Effector memory CD4-positive, alpha-beta T cell (primary cell): ENCODE results near the gene NACC2.

Source experiments
- DNase-seq, 3 donors: peaks; one replicate each; pipeline ENCODE4 v3.0.0-alpha.2; 2020
- H3K27ac ChIP-seq: 2 replicates; pipeline ENCODE4 v1.7.0; 2013; ENCODE audit warnings: mild to moderate bottlenecking, low read length, moderate library complexity; ENCODE audit not compliant: insufficient read depth, poor library complexity, severe bottlenecking
- H3K27me3 ChIP-seq: replicated peaks from 2 replicates; pipeline ENCODE4 v1.7.0; 2013; ENCODE audit warnings: mild to moderate bottlenecking, low read length; ENCODE audit not compliant: insufficient read depth, control insufficient read depth, poor library complexity, severe bottlenecking
- H3K36me3 ChIP-seq: 2 replicates; pipeline ENCODE4 v1.7.0; 2013; ENCODE audit warnings: mild to moderate bottlenecking, low read length, moderate library complexity; ENCODE audit not compliant: control insufficient read depth, insufficient read depth
- H3K4me1 ChIP-seq: 2 replicates; pipeline ENCODE4 v1.7.0; 2013; ENCODE audit warnings: low read length, mild to moderate bottlenecking; ENCODE audit not compliant: control insufficient read depth, insufficient read depth, poor library complexity, severe bottlenecking
- H3K4me3 ChIP-seq: 2 replicates; pipeline ENCODE4 v1.7.0; 2013; ENCODE audit warnings: low read length, low read depth, mild to moderate bottlenecking; ENCODE audit not compliant: insufficient read depth, poor library complexity, severe bottlenecking
- H3K9me3 ChIP-seq: 2 replicates; pipeline ENCODE4 v1.7.0; 2013; ENCODE audit warnings: mild to moderate bottlenecking, low read length, moderate library complexity; ENCODE audit not compliant: control insufficient read depth

Gene NACC2

GRCh38 chr9:136056546-136057235 lies 38.4 kb downstream of the NACC2 start:
- H3K27ac ChIP-seq = no peak overlapping the region
- DNase-seq = no peak
- no peak overlapping the region for H3K4me3 ChIP-seq
- H3K4me1 ChIP-seq = peaks cover 14% of the 10 kb centered on the region
- no peaks in the 10 kb centered on the region for H3K36me3 ChIP-seq
- H3K27me3 ChIP-seq = peaks cover 7% of the 10 kb centered on the region
- H3K9me3 ChIP-seq = no peaks in the 10 kb centered on the region

- no peak for DNase-seq
- peaks cover 19% of the 10 kb centered on the region for H3K4me1 ChIP-seq
- no peaks in the 10 kb centered on the region for H3K36me3 ChIP-seq
- H3K27ac ChIP-seq = no peak overlapping the region
- H3K9me3 ChIP-seq = no peaks in the 10 kb centered on the region
- H3K27me3 ChIP-seq = peaks cover 15% of the 10 kb centered on the region
- no peak overlapping the region for H3K4me3 ChIP-seq
These were observed 39.2 kb downstream of the NACC2 start for GRCh38 chr9:136055715-136056545.

DNA sequence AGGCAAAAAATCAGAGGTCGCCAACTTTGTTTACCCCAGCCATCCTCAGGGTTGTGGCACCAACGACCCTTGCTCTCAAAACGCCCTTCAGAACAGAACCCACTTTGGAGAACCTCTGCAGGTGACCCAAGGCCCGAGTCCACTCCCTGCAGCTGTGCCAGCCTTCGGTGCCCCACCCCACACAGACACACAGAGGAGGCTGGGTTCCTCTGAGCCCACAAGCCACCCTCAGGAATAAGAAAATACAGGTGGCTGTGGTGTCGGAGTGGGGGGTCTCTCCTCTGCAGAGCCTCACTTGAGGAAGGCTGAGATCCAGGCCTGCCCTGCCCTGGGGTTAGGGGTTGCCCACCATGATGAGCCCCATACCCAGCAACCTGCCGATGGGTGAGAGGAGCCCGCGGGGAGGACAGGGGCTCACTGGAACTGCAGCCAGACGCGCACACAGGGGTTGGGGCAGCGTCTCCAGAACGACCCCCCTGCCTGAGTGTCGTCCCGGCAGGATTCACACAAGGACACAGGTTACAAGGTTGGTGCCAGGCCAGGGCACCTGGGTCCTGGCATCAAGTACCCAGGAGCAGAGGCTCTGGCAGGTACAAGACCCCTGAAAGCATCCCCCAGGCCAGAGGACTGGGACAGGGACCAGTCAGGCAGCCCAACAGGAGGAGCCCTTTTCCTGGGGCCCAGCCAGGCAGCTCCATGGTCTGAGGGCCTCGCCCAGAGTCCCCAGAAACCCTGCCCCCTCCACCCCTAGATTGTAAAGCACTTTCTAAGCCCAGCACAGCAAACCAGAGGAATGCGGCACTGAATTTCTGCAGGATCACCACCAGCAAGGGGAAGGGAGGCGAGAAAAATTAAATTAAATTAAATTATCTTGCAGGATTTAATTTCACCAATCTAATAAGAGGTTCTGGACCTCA lies 40.0 kb downstream of the NACC2 start:
- no peak overlapping the region for H3K27ac ChIP-seq
- H3K27me3 ChIP-seq = peaks cover 16% of the 10 kb centered on the region
- H3K36me3 ChIP-seq = no peaks in the 10 kb centered on the region
- peaks cover 20% of the 10 kb centered on the region for H3K4me1 ChIP-seq
- no peaks in the 10 kb centered on the region for H3K9me3 ChIP-seq
- DNase-seq = no peak
- H3K4me3 ChIP-seq = no peak overlapping the region

DNA sequence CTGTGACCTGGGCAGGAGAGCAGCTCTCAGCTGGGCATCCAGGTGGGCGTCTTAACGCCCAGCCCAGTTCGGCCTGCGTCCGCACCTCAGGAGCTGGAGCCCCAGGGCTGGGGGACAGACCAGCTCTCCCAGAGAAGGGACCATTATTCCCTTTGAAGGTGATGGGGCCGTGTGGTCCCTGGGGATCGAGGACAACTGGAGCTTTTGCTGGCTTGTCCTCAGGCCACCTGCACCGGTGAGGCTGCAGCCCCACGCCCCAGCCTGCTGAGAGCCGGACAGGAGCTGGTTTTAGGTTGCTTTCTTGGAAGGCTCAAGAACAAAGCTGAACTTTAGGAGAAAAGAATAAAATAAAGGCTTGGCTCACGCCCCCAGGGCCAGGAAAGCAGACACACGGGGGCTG lies 40.9 kb downstream of the NACC2 start:
- Histone ChIP-seq H3K27me3 (peaks cover 16% of the 10 kb centered on the region), H3K9me3 (no peaks in the 10 kb centered on the region), H3K27ac (no peak overlapping the region), H3K36me3 (peaks cover 3% of the 10 kb centered on the region), H3K4me3 (no peak overlapping the region), H3K4me1 (peaks cover 20% of the 10 kb centered on the region)
- DNase-seq = no peak

DNA sequence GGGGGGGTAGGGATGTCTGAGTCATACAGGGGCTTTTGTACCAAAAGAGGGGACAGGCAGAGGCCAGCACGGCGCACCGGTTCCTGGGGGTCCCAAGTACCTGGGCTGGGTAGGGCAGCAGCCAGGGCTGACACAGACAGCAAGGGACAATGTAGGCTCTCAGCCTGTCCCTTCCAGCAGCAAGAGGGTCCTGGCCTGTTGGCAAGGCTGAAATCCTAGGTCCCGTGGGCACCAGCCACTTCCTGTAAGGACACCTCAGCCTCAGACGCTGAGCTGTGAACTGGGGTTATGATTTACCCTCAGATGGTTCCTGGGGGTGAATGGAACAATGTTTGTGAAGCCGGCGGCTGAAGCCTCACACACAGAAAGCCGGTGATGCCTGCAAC lies 41.3 kb downstream of the NACC2 start:
- Histone ChIP-seq H3K27me3 (peaks cover 16% of the 10 kb centered on the region), H3K27ac (no peak overlapping the region), H3K9me3 (no peaks in the 10 kb centered on the region), H3K4me3 (no peak overlapping the region), H3K4me1 (peaks cover 20% of the 10 kb centered on the region), H3K36me3 (peaks cover 6% of the 10 kb centered on the region)
- DNase-seq = no peak

GRCh38 chr9:136052991-136053756 lies 41.9 kb downstream of the NACC2 start:
- no peak overlapping the region for H3K27ac ChIP-seq
- peaks cover 16% of the 10 kb centered on the region for H3K27me3 ChIP-seq
- DNase-seq = no peak
- peaks cover 10% of the 10 kb centered on the region for H3K36me3 ChIP-seq
- no peak overlapping the region for H3K4me3 ChIP-seq
- H3K4me1 ChIP-seq = peaks cover 20% of the 10 kb centered on the region
- no peaks in the 10 kb centered on the region for H3K9me3 ChIP-seq

DNA sequence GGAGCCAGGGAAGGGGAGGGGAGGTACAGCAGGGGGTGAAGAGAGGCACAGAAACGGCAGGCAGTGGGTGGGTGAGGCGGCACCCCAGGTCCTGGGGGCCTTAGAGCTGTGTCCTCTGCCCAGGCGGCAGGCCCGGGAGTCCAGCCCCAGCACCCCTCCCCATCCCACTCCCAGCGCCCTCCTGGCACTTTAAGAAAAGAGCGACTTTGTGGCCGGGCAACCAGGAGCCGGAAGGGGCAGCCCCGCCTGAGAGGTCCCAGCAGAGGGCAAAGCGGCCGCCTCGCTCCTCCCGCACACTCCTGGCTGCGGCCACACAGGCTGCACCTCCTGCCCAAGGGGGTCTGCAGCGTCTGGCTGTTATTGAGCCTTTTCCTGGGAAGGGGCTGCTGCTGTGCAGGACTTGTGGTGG lies 42.6 kb downstream of the NACC2 start:
- no peak for DNase-seq
- Histone ChIP-seq H3K4me1 (peaks cover 20% of the 10 kb centered on the region), H3K4me3 (peak overlapping the region; percentile 52), H3K36me3 (peaks cover 10% of the 10 kb centered on the region), H3K27me3 (peaks cover 16% of the 10 kb centered on the region), H3K9me3 (no peaks in the 10 kb centered on the region), H3K27ac (no peak overlapping the region)

- peaks cover 10% of the 10 kb centered on the region for H3K36me3 ChIP-seq
- peaks cover 16% of the 10 kb centered on the region for H3K27me3 ChIP-seq
- H3K4me1 ChIP-seq = peaks cover 20% of the 10 kb centered on the region
- H3K4me3 ChIP-seq = peak overlapping the region; percentile 52
- H3K27ac ChIP-seq = no peak overlapping the region
- no peaks in the 10 kb centered on the region for H3K9me3 ChIP-seq
- no peak for DNase-seq
These were observed 43.1 kb downstream of the NACC2 start for GRCh38 chr9:136051837-136052471.

- H3K9me3 ChIP-seq = no peaks in the 10 kb centered on the region
- peak overlapping the region; percentile 52 for H3K4me3 ChIP-seq
- H3K4me1 ChIP-seq = peaks cover 20% of the 10 kb centered on the region
- no peak for DNase-seq
- peaks cover 16% of the 10 kb centered on the region for H3K27me3 ChIP-seq
- peaks cover 10% of the 10 kb centered on the region for H3K36me3 ChIP-seq
- no peak overlapping the region for H3K27ac ChIP-seq
These were observed 43.6 kb downstream of the NACC2 start for GRCh38 chr9:136051453-136051836.
